Immature natural killer cell (primary cell): ENCODE results near the gene VSIG10L. TPM values are rescaled to one million over a fixed set of nuclear protein-coding genes. Genes with fewer than 3 reads are reported as not detected.

Source experiments
- DNase-seq, 3 donors: peaks; one replicate each; pipeline ENCODE4 v3.0.0; 2022; ENCODE audit warnings: mixed read lengths in 1 of 3
- H3K27ac Mint-ChIP-seq, 6 donors: one replicate each; pipeline ENCODE4 v1.8.0; 2020; ENCODE audit warnings: mixed read lengths in 6 of 6, mild to moderate bottlenecking in 5 of 6, inconsistent platforms in 4 of 6, moderate library complexity in 3 of 6
- H3K27me3 Mint-ChIP-seq, 3 donors: one replicate each; pipeline ENCODE4 v1.8.0; 2020 to 2021; ENCODE audit warnings: low read depth in 3 of 3, mild to moderate bottlenecking in 3 of 3, mixed read lengths in 3 of 3, moderate library complexity in 3 of 3, inconsistent platforms in 1 of 3
- H3K36me3 Mint-ChIP-seq, 3 donors: one replicate each; pipeline ENCODE4 v1.8.0; 2020; ENCODE audit warnings: mixed read lengths in 3 of 3, inconsistent platforms in 2 of 3, mild to moderate bottlenecking in 2 of 3
- H3K4me1 Mint-ChIP-seq, 2 donors: one replicate each; pipeline ENCODE4 v1.8.0; 2020; ENCODE audit warnings: inconsistent platforms in 2 of 2, mild to moderate bottlenecking in 2 of 2, mixed read lengths in 2 of 2, moderate library complexity in 1 of 2
- H3K4me3 Mint-ChIP-seq, 5 donors: one replicate each; pipeline ENCODE4 v1.8.0; 2020; ENCODE audit warnings: mild to moderate bottlenecking in 5 of 5, mixed read lengths in 5 of 5, inconsistent platforms in 3 of 5, moderate library complexity in 3 of 5
- H3K9me3 Mint-ChIP-seq, 6 donors: one replicate each; pipeline ENCODE4 v1.8.0; 2020; ENCODE audit warnings: mild to moderate bottlenecking in 6 of 6, mixed read lengths in 6 of 6, inconsistent platforms in 4 of 6, moderate library complexity in 3 of 6
- polyA plus RNA-seq, 3 donors: library from polyadenylated mRNA; unstranded; fragments of 300-500 nt; fragmentation: Illumina TruSeq; gene quantifications; one replicate each; pipeline ENCODE4 v1.2.3, GENCODE V29; 2021

The VSIG10L gene
- polyA plus RNA-seq, 3 donors from 2014 or later, result 0.38 TPM; not detected in 2

- no peak for DNase-seq
- H3K27me3 Mint-ChIP-seq, result peaks cover 5 to 11% (median 10%) of the 10 kb centered on the region in 3 donors
- H3K4me3 Mint-ChIP-seq, result no peak overlapping the region
- H3K36me3 Mint-ChIP-seq, result peaks cover 0 to 4% (median 0%) of the 10 kb centered on the region in 3 donors
- peaks cover 0 to 2% (median under 1%) of the 10 kb centered on the region in 6 donors for H3K9me3 Mint-ChIP-seq
- H3K4me1 Mint-ChIP-seq, result no peaks in the 10 kb centered on the region
- H3K27ac Mint-ChIP-seq, result no peak overlapping the region
These were observed 59.6 kb downstream of the VSIG10L start for GRCh38 chr19:51282335-51282734.

Other genes with a start within 250 kb of the VSIG10L start
- 1 to 10 TPM; 2.0 to 5.6 (median 5.0) TPM for gene CTU1, start 233.7 kb downstream of the VSIG10L start, polyA plus RNA-seq
- gene SIGLEC9, start 217.2 kb downstream of the VSIG10L start, polyA plus RNA-seq, result 10 to 100 TPM in 2 of 3 donors, 1 to 10 TPM in 1; 6.2 to 16.8 (median 11.3) TPM
- 100 to 1,000 TPM; 108 to 213 (median 129) TPM for gene SIGLEC7, start 199.8 kb downstream of the VSIG10L start, polyA plus RNA-seq
- gene CD33, start 117.1 kb downstream of the VSIG10L start, polyA plus RNA-seq, result 10 to 100 TPM in 2 of 3 donors, 1 to 10 TPM in 1; 3.5 to 17.4 (median 10.3) TPM
- not detected for gene SIGLECL1, start 91.1 kb downstream of the VSIG10L start, polyA plus RNA-seq
- gene IGLON5, start 30.5 kb downstream of the VSIG10L start, polyA plus RNA-seq, result not detected
- 10 to 100 TPM; 49.9 to 74.4 (median 69.3) TPM for gene ETFB, start 24.2 kb upstream of the VSIG10L start, polyA plus RNA-seq
- gene CLDND2, start 26.9 kb upstream of the VSIG10L start, polyA plus RNA-seq, result under 1 TPM in 1 of 3 donors, not detected in 2; 0.83 TPM
- 1,000 to 10,000 TPM; 7,925 to 8,923 (median 8,385) TPM for gene NKG7, start 30.5 kb upstream of the VSIG10L start, polyA plus RNA-seq
- gene LIM2, start 45.8 kb upstream of the VSIG10L start, polyA plus RNA-seq, result 10 to 100 TPM; 19.2 to 40.0 (median 37.9) TPM
- gene C19orf84, start 48.5 kb upstream of the VSIG10L start, polyA plus RNA-seq, result 1 to 10 TPM in 2 of 3 donors, not detected in 1; 1.7 to 3.8 TPM
- 1 to 10 TPM in 1 of 3 donors, under 1 TPM in 2; 0.09 to 1.8 (median 0.39) TPM for gene SIGLEC10, start 75.5 kb upstream of the VSIG10L start, polyA plus RNA-seq
- not detected for gene SIGLEC8, start 116.3 kb upstream of the VSIG10L start, polyA plus RNA-seq
- gene CEACAM18, start 136.4 kb upstream of the VSIG10L start, polyA plus RNA-seq, result not detected
- gene SIGLEC12, start 159.7 kb upstream of the VSIG10L start, polyA plus RNA-seq, result not detected
- gene SIGLEC6, start 189.5 kb upstream of the VSIG10L start, polyA plus RNA-seq, result under 1 TPM in 2 of 3 donors, not detected in 1; 0.39 to 0.68 TPM
- 1 to 10 TPM in 1 of 3 donors, under 1 TPM in 2; 0.79 to 2.2 (median 0.81) TPM for gene ZNF175, start 229.1 kb upstream of the VSIG10L start, polyA plus RNA-seq